Kidney (tissue), 14 donors: ENCODE results near the gene ARHGAP8. TPM values are rescaled to one million over a fixed set of nuclear protein-coding genes. Genes with fewer than 3 reads are reported as not detected.

Source experiments
- DNase-seq, 5 donors: peaks; one replicate each; pipeline ENCODE4 v3.0.0-alpha.2; 2013 to 2020
- FAIRE-seq: peaks from 2 replicates; lab custom pipeline; 2012; peaks lifted over from hg19 to GRCh38; lab: Jason Lieb, UNC
- H3K27ac ChIP-seq, 2 donors: one replicate each; pipeline ENCODE4 v1.7.0; 2013; ENCODE audit warnings: low read depth in 2 of 2, low read length in 2 of 2, inconsistent platforms in 1 of 2
- H3K27me3 ChIP-seq: one replicate; pipeline ENCODE4 v1.7.1; 2013; ENCODE audit warnings: low read length, inconsistent platforms; ENCODE audit not compliant: control insufficient read depth, insufficient read depth
- H3K36me3 ChIP-seq, 3 donors: one replicate each; pipeline versions ENCODE4 v1.7.0 to v1.7.1; 2013; ENCODE audit warnings: low read length in 3 of 3, control low read depth in 1 of 3, inconsistent platforms in 1 of 3; ENCODE audit not compliant: insufficient read depth in 3 of 3, control insufficient read depth in 2 of 3
- H3K4me1 ChIP-seq, 3 donors: one replicate each; pipeline versions ENCODE4 v1.7.0 to v1.7.1; 2013; ENCODE audit warnings: low read length in 3 of 3, inconsistent platforms in 1 of 3, low read depth in 1 of 3; ENCODE audit not compliant: control insufficient read depth in 2 of 3, insufficient read depth in 2 of 3
- H3K4me3 ChIP-seq, 3 donors: one replicate each; pipeline versions ENCODE4 v1.7.0 to v1.8.1; 2013; ENCODE audit warnings: low read length in 3 of 3, control low read depth in 1 of 3, inconsistent platforms in 1 of 3
- H3K9ac ChIP-seq, 3 donors: one replicate each; pipeline versions ENCODE4 v1.7.0 to v1.7.1; 2013; ENCODE audit warnings: low read length in 3 of 3, control low read depth in 1 of 3, inconsistent platforms in 1 of 3
- H3K9me3 ChIP-seq, 3 donors: one replicate each; pipeline versions ENCODE4 v1.7.0 to v1.7.1; 2013; ENCODE audit warnings: low read length in 3 of 3, control low read depth in 1 of 3, inconsistent platforms in 1 of 3; ENCODE audit not compliant: control insufficient read depth in 2 of 3, insufficient read depth in 1 of 3
- intact Hi-C: fragments of 100-400 bp; cut with DNase I; formaldehyde crosslinking; loops from one replicate; pipeline ENCODE4 v1.11.1; 2022
- polyA plus RNA-seq: library from polyadenylated mRNA; stranded (reverse); fragments of 350-450 nt; fragmentation: Illumina TruSeq; extraction: RNeasy Lipid Tissue Mini Kit (QIAGEN cat#74804); gene quantifications from one replicate; pipeline ENCODE4 v1.2.3, GENCODE V29; 2014; ENCODE audit warnings: low read depth, low replicate concordance; ENCODE audit not compliant: insufficient read depth
- total RNA-seq: library from RNA; stranded (reverse); fragmentation: NEBNext Ultra II Directional; extraction: Animal tissue kit (Norgen Biotek cat#: 25700); gene quantifications from one replicate; pipeline ENCODE4 v1.2.1, GENCODE V29; 2021
- TF ChIP-seq, protein P1 (sequence below): IDR thresholded peaks from 3 replicates; pipeline ENCODE4 v1.5.1; 2012; ENCODE audit warnings: mild to moderate bottlenecking, moderate library complexity, borderline replicate concordance; ENCODE audit not compliant: insufficient read depth; ENCODE audit errors: extremely low read depth
- donor health status: control.
- donor health status: control.
- donor health status: control.
- donor health status: control.
- donor health status: control.
- donor health status: DM: yes; HTN: yes; CAD: no.
- donor health status: Normal renal cell carcinoma (clear cell type).

Gene ARHGAP8
- total and polyA plus RNA-seq, 2 donors from 2014 or later: 30.2 to 35.7 TPM

DNA sequence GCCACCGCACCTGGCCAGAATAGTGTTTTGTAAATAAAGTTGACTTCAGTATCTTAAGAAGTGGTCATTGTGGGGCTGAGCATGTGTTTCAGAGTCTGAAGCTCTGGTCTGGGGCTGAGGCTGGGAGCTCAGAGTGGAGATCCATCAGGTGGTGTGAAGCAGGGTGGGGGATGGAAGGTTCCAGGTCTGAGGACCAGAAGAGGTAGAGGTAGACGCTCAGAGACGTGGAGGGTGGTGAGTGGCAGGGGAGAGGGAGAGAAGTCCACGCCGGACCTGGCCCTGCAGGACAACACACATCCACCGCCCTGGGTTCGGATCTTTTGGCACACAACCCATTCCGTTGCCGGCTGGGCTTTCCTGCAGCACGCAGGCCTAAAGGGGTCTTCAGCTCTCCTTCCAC lies 40.7 kb downstream of the ARHGAP8 start:
- intact Hi-C loops: no loop called here
- no peaks in the 10 kb centered on the region for H3K27me3 ChIP-seq
- no peaks in the 10 kb centered on the region for H3K4me1 ChIP-seq
- FAIRE-seq: no peak
- no peaks in the 10 kb centered on the region for H3K36me3 ChIP-seq
- H3K9me3 ChIP-seq: no peaks in the 10 kb centered on the region
- no peak overlapping the region for H3K4me3 ChIP-seq
- no peak overlapping the region for H3K9ac ChIP-seq
- TF ChIP-seq, protein P1, sequence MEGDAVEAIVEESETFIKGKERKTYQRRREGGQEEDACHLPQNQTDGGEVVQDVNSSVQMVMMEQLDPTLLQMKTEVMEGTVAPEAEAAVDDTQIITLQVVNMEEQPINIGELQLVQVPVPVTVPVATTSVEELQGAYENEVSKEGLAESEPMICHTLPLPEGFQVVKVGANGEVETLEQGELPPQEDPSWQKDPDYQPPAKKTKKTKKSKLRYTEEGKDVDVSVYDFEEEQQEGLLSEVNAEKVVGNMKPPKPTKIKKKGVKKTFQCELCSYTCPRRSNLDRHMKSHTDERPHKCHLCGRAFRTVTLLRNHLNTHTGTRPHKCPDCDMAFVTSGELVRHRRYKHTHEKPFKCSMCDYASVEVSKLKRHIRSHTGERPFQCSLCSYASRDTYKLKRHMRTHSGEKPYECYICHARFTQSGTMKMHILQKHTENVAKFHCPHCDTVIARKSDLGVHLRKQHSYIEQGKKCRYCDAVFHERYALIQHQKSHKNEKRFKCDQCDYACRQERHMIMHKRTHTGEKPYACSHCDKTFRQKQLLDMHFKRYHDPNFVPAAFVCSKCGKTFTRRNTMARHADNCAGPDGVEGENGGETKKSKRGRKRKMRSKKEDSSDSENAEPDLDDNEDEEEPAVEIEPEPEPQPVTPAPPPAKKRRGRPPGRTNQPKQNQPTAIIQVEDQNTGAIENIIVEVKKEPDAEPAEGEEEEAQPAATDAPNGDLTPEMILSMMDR: no peak
- peak in 1 of 5 donors; percentile 66 for DNase-seq
- no peak overlapping the region for H3K27ac ChIP-seq

DNA sequence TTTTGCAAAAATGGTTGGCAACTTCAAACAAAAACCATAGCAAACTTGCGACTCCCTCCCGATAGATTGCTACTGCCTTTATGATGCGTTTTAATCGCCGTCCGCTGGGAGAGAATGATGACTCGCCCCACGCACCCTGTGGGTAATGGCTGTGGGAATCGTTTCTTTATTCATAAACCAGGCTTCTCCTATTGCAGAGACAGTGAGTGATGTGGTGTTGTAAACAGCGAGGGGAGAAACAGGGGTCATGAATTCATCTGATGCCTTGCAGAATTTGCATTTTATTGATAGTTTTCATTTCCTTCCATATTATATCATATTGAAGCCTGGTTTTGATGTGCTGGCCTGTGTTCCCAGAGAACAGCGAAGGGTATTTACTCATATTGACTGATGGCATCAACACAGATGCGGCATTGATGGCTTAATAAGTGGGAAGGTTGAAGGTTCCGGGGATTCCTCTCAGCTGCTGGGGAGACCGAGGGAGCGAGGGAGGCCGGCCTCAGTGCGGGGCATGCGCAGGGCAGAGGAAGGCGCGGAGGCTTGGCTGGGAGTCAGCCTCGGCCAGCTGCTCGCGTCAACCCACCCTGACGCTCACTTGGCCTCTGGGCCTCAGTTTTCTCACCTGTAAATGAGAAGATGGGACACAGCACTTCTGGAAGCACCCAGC lies 41.3 kb downstream of the ARHGAP8 start:
- Histone ChIP-seq H3K27ac (no peak overlapping the region), H3K9me3 (no peaks in the 10 kb centered on the region), H3K4me3 (no peak overlapping the region), H3K36me3 (no peaks in the 10 kb centered on the region), H3K9ac (no peak overlapping the region), H3K27me3 (no peaks in the 10 kb centered on the region), H3K4me1 (no peaks in the 10 kb centered on the region)
- FAIRE-seq (no peak), DNase-seq (peak in 1 of 5 donors; percentile 48)
- TF ChIP-seq, protein P1: no peak
- intact Hi-C loops: no loop called here

GRCh38 chr22:44795701-44796630 lies 43.6 kb downstream of the ARHGAP8 start:
- peak in 1 of 5 donors; percentile 65 for DNase-seq
- Histone ChIP-seq H3K36me3 (no peaks in the 10 kb centered on the region), H3K9me3 (no peaks in the 10 kb centered on the region), H3K27ac (no peak overlapping the region), H3K4me3 (no peak overlapping the region), H3K4me1 (no peaks in the 10 kb centered on the region), H3K27me3 (no peaks in the 10 kb centered on the region), H3K9ac (no peak overlapping the region)
- TF ChIP-seq, protein P1: no peak
- intact Hi-C loops: no loop called here
- FAIRE-seq: no peak
